Activated CD4-positive, alpha-beta memory T cell treated with anti-CD3 and anti-CD28 coated beads, Interleukin-2, amount 10 ng/mL, durations not matched to agents 7 days and 5 days (primary cell): Measurements from ENCODE around the gene BMERB1. TPM values are rescaled to one million over a fixed set of nuclear protein-coding genes. Genes with fewer than 3 reads are reported as not detected.
"Not testable (repeated sequence)": the region's sequence is repeated elsewhere in the genome, so short reads cannot be mapped to it uniquely, and the experiment has no call there.

Experiments used
- CTCF ChIA-PET: fragments of 350-600 bp; sonication (Branson Sonifier 250); formaldehyde crosslinking; loops from one replicate; lab custom pipeline; 2021; ENCODE audit warnings: antibody characterized with exemption, inconsistent platforms; lab: Charles Lee
- POLR2A ChIA-PET: fragments of 350-600 bp; sonication (Branson Sonifier 250); formaldehyde crosslinking; loops from one replicate; lab custom pipeline; 2021; ENCODE audit warnings: antibody characterized with exemption; lab: Charles Lee
- DNase-seq: peaks from one replicate; pipeline ENCODE4 v3.0.0-alpha.2; 2020
- H3K27ac Mint-ChIP-seq: one replicate; pipeline ENCODE4 v1.8.0; 2021; ENCODE audit warnings: mild to moderate bottlenecking, mixed read lengths
- H3K27me3 Mint-ChIP-seq: one replicate; pipeline ENCODE4 v1.8.0; 2021; ENCODE audit warnings: mixed read lengths
- H3K36me3 Mint-ChIP-seq: one replicate; pipeline ENCODE4 v1.8.0; 2021; ENCODE audit warnings: low read depth, mixed read lengths
- H3K4me1 Mint-ChIP-seq: one replicate; pipeline ENCODE4 v1.8.0; 2021; ENCODE audit warnings: mixed read lengths
- H3K4me3 Mint-ChIP-seq: one replicate; pipeline ENCODE4 v1.8.0; 2021; ENCODE audit warnings: mild to moderate bottlenecking, mixed read lengths
- H3K9me3 Mint-ChIP-seq: one replicate; pipeline ENCODE4 v1.8.0; 2021; ENCODE audit warnings: mixed read lengths
- total RNA-seq, 2 experiments: library from RNA; stranded (reverse); gene quantifications; one replicate each; pipeline ENCODE4 v1.2.3, GENCODE V29; 2021

The BMERB1 gene
- total RNA-seq, 2 experiments from 2014 or later: 4.7 to 6.4 TPM

DNA sequence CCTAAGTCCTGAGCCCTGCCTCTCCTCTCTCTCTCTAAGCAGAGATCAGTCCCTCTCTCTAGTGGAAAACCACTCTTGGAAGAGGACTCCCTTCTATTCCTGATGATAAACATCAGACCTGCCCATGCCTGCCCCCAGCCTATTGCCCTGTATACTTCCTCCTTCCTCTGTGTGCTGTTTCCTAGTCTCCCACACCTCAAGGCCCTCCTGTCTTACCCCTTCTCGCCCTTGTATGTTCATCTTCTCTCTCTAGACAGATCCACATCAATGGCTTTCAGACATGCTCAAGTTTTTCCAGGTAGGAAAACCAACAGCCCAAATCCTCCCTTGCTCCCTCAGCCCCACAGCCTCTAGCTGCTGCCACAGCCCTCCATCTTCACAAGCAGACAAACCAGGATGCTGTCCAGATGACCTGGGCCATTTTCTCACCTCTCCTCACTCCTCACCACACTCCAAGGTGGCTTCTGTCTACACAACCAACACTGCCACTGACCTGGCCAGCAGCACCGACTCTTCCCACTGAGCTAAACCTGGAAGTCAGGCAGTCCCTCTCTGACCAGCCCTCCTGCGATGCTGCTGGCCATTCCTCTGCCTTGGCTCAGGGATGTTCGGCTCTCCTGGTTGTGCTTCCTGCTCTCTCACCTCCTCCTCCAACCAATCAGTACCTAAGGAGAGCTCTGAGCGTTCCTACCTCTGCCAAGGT lies 172.3 kb downstream of the BMERB1 start:
- DNase-seq: no peak
- Mint-ChIP-seq H3K9me3 (no peaks in the 10 kb centered on the region), H3K4me1 (peaks cover 7% of the 10 kb centered on the region), H3K36me3 (peaks cover 82% of the 10 kb centered on the region), H3K27ac (peak overlapping the region; percentile 24), H3K4me3 (no peak overlapping the region), H3K27me3 (no peaks in the 10 kb centered on the region)
- POLR2A ChIA-PET: interaction anchor here (3.1 kb wide), 1 partner anchor 36 kb away, joined by 11 read pairs; the partner anchor contains the start of gene MARF1
- CTCF ChIA-PET: no interaction called here

DNA sequence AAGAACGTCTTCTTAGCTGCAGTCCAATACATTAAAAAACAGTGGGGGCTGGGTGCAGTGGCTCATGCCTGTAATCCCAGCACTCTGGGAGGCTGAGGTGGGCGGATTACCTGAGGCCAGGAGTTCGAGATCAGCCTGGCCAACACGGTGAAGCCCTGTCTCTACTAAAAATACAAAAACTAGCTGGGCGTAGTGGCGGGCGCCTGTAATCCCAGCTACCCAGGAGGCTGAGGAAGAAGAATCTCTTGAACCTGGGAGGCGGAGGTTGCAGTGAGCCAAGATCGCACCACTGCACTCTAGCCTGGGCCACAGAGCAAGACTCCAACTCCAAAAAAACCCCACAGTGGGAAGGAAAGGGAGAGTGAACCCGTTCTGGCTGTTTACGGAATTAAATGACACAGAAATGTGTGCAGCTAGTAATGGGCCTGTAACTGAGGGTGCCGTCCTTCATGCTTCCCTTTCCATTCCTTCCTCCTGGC lies 172.9 kb downstream of the BMERB1 start:
- H3K4me1 Mint-ChIP-seq, H3K4me3 Mint-ChIP-seq, H3K9me3 Mint-ChIP-seq, DNase-seq, H3K27me3 Mint-ChIP-seq, CTCF ChIA-PET: not testable (repeated sequence)
- peaks cover 79% of the 10 kb centered on the region for H3K36me3 Mint-ChIP-seq
- POLR2A ChIA-PET: interaction anchor here (3.1 kb wide), 1 partner anchor 36 kb away, joined by 11 read pairs; the partner anchor contains the start of gene MARF1
- peak overlapping the region; percentile 24 for H3K27ac Mint-ChIP-seq

GRCh38 chr16:15607700-15608396 lies 173.5 kb downstream of the BMERB1 start:
- DNase-seq: no peak
- no peak overlapping the region for H3K4me3 Mint-ChIP-seq
- H3K4me1 Mint-ChIP-seq: peaks cover 7% of the 10 kb centered on the region

DNA sequence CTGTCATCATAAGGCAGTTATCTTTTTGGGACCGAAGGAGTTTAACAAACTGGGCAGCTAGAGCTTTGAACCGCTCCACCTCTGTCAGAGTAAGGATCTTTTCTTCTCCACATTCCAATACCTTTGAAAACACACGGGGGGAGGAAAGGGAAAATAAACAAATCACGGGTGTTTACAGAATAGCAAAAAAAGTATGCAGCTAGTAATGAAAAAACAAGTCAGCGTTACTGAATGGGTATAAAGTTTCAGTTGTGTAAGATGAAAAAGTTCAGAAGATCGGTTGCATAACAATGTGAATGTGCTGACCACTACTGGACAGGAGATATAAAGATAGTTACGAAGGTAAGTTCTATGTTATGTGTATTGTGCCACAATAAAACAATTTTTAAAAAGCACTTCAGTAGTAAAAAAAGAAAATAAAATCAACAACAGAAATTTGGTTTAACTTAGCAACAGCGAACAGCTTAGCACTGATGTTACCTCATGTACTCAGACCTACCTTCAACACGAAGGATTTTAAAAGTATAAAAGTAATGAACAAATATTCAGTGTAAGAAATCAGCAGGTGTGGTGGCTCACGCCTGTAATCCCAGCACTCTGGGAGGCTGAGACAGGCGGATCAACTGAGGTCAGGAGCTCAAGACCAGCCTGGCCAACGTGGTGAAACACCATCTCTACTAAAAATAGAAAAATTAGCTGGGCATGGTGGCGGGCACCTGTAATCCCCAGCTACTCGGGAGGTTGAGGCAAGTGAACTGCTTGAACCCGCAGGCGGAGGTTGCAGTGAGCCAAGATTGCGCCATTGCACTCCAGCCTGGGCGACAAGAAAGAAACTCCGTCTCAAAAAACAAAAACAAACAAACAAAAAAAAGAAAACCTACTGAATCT lies 174.3 kb downstream of the BMERB1 start:
- ChIA-PET POLR2A (interaction anchor here (1.1 to 3.1 kb wide), 2 partner anchors 8 to 34 kb away, joined by 3 to 11 read pairs; partner anchors contain the start of gene MARF1), CTCF (no interaction called here)
- H3K27me3 Mint-ChIP-seq: no peaks in the 10 kb centered on the region
- H3K9me3 Mint-ChIP-seq: no peaks in the 10 kb centered on the region
- no peak for DNase-seq
- H3K36me3 Mint-ChIP-seq: peaks cover 78% of the 10 kb centered on the region
- H3K4me1 Mint-ChIP-seq: peaks cover 7% of the 10 kb centered on the region
- H3K4me3 Mint-ChIP-seq: no peak overlapping the region
- H3K27ac Mint-ChIP-seq: no peak overlapping the region

More at GRCh38 chr16:15607700-15608396, 173.5 kb downstream of the BMERB1 start:
- Mint-ChIP-seq H3K27ac (no peak overlapping the region), H3K9me3 (no peaks in the 10 kb centered on the region), H3K36me3 (peaks cover 80% of the 10 kb centered on the region), H3K27me3 (no peaks in the 10 kb centered on the region)
- ChIA-PET CTCF (no interaction called here), POLR2A (interaction anchor here (3.1 kb wide), 1 partner anchor 35 kb away, joined by 11 read pairs; the partner anchor contains the start of gene MARF1)

GRCh38 chr16:15609286-15609649 lies 174.9 kb downstream of the BMERB1 start:
- no peaks in the 10 kb centered on the region for H3K9me3 Mint-ChIP-seq
- peaks cover 78% of the 10 kb centered on the region for H3K36me3 Mint-ChIP-seq
- no peak overlapping the region for H3K4me3 Mint-ChIP-seq
- CTCF ChIA-PET: no interaction called here
- POLR2A ChIA-PET: interaction anchor here (1.1 kb wide), 1 partner anchor 8 kb away, joined by 3 read pairs; no protein-coding TSS in a partner anchor
- no peak overlapping the region for H3K27ac Mint-ChIP-seq
- H3K4me1 Mint-ChIP-seq: peaks cover 7% of the 10 kb centered on the region
- DNase-seq: no peak
- no peaks in the 10 kb centered on the region for H3K27me3 Mint-ChIP-seq

GRCh38 chr16:15610369-15610871 lies 176.0 kb downstream of the BMERB1 start:
- ChIA-PET CTCF (no interaction called here), POLR2A (interaction anchor here (0.7 kb wide), 1 partner anchor 32 kb away, joined by 3 read pairs; the partner anchor contains the start of gene MARF1)
- no peak for DNase-seq
- peaks cover 76% of the 10 kb centered on the region for H3K36me3 Mint-ChIP-seq
- H3K4me3 Mint-ChIP-seq: no peak overlapping the region
- H3K9me3 Mint-ChIP-seq: no peaks in the 10 kb centered on the region
- H3K27ac Mint-ChIP-seq: no peak overlapping the region
- H3K4me1 Mint-ChIP-seq: peaks cover 7% of the 10 kb centered on the region
- H3K27me3 Mint-ChIP-seq: no peaks in the 10 kb centered on the region

DNA sequence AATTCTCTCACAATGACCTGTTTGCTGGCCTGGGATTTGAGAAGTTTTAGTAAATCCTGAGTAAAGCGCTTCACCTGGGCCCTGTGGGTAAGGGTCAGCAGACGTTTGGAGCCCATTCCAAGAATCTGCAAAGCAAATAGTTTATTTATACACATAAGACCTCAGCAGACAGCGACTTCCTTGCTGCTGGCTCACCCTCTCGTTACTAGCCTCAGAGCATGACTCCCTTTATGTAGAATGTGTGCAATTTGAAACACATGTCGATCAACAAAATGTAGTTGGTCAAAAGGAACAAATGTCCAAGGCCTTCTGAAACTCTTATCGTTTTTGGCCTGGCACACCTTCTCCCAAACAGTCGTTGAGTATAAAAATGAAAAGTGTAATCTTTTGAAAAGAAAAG lies 177.2 kb downstream of the BMERB1 start:
- H3K36me3 Mint-ChIP-seq: peaks cover 75% of the 10 kb centered on the region
- POLR2A ChIA-PET: no interaction called here

GRCh38 chr16:15613676-15614075 lies 179.3 kb downstream of the BMERB1 start:
- ChIA-PET CTCF (interaction anchor here (1.1 to 1.3 kb wide), 2 partner anchors 10 to 186 kb away, joined by 3 read pairs; no protein-coding TSS in a partner anchor), POLR2A (interaction anchor here (1.4 kb wide), 1 partner anchor 9 kb away, joined by 4 read pairs; no protein-coding TSS in a partner anchor)
- H3K27ac Mint-ChIP-seq: no peak overlapping the region
- no peaks in the 10 kb centered on the region for H3K9me3 Mint-ChIP-seq
- peaks cover 7% of the 10 kb centered on the region for H3K4me1 Mint-ChIP-seq
- peaks cover 75% of the 10 kb centered on the region for H3K36me3 Mint-ChIP-seq
- H3K27me3 Mint-ChIP-seq: no peaks in the 10 kb centered on the region
- no peak for DNase-seq
- H3K4me3 Mint-ChIP-seq: no peak overlapping the region

More for the DNA sequence above, 177.2 kb downstream of the BMERB1 start:
- Mint-ChIP-seq H3K27ac (peak overlapping the region; percentile 8), H3K4me1 (peaks cover 7% of the 10 kb centered on the region), H3K4me3 (no peak overlapping the region), H3K9me3 (no peaks in the 10 kb centered on the region), H3K27me3 (no peaks in the 10 kb centered on the region)
- CTCF ChIA-PET: no interaction called here
- DNase-seq: no peak

DNA sequence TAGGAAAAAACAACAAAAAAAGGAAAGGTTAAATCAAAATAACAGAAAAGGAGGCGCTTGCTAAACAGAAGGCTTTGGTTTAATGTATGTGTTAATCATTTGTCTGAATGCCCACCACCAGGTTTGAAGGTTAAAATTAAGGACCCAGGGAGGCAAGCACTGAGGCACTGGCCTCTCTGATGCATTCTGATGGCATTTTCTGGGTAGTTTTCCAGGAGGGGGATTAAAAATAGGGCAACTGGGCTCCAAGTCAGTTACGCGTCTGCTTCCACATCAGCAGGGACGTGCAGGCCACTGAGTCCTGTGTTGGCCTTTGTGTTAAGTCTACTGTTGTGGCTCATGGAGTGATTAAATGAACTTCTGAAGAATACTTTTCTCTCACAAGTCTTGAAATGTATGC lies 181.6 kb downstream of the BMERB1 start:
- Mint-ChIP-seq H3K36me3 (peaks cover 77% of the 10 kb centered on the region), H3K4me3 (no peak overlapping the region), H3K9me3 (no peaks in the 10 kb centered on the region), H3K27ac (no peak overlapping the region), H3K4me1 (no peaks in the 10 kb centered on the region), H3K27me3 (no peaks in the 10 kb centered on the region)
- CTCF ChIA-PET: interaction anchor here (1.3 kb wide), 1 partner anchor 88 kb away, joined by 3 read pairs; no protein-coding TSS in a partner anchor
- no peak for DNase-seq
- POLR2A ChIA-PET: no interaction called here

GRCh38 chr16:15616475-15617165 lies 182.2 kb downstream of the BMERB1 start:
- Mint-ChIP-seq H3K36me3 (peaks cover 77% of the 10 kb centered on the region), H3K27me3 (no peaks in the 10 kb centered on the region), H3K27ac (no peak overlapping the region), H3K4me1 (no peaks in the 10 kb centered on the region), H3K4me3 (no peak overlapping the region), H3K9me3 (no peaks in the 10 kb centered on the region)
- no peak for DNase-seq
- POLR2A ChIA-PET: no interaction called here
- CTCF ChIA-PET: interaction anchor here (1.3 kb wide), 1 partner anchor 87 kb away, joined by 3 read pairs; no protein-coding TSS in a partner anchor

DNA sequence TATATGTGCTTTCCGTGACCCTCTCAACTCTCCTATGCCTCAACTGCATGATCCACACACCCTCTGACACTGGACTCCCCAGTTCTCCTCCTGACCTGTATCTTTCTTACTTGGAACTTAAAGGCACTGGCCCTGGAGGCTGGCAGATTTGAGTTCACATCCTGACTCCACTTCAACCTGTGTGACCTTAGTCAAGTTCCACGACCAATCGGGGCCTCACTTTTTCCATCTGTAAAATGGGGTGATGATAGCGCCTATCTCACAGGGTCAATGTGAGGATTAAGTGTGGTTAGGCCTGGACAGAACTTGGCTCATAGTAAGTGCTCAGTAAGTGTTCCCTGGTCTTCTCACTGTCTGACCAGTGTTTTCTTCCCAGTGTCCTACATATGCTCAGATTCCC lies 183.5 kb downstream of the BMERB1 start:
- no peak overlapping the region for H3K4me3 Mint-ChIP-seq
- POLR2A ChIA-PET: no interaction called here
- no peaks in the 10 kb centered on the region for H3K4me1 Mint-ChIP-seq
- no peak overlapping the region for H3K27ac Mint-ChIP-seq
- no peaks in the 10 kb centered on the region for H3K9me3 Mint-ChIP-seq
- H3K27me3 Mint-ChIP-seq: no peaks in the 10 kb centered on the region
- CTCF ChIA-PET: no interaction called here
- H3K36me3 Mint-ChIP-seq: peaks cover 79% of the 10 kb centered on the region
- DNase-seq: no peak

DNA sequence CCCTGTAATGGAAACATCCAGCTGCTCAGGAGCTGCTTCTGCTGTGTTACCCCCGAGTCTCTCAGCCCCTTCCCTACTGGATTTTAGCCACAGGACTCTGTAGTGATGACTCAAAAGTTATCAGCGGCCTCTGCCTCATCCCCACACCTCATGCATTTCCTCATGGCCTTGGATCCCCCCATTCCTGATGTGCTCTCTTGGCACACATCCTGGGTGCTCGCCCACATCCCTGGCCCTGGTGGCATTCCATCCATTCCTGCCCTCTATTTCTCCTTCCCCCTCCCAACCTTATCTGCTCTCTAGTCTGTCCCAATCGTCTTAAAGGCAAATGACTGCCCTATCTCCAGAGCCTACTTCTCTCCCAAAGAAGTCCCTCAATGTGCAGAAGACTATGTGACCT lies 184.0 kb downstream of the BMERB1 start:
- H3K4me1 Mint-ChIP-seq: no peaks in the 10 kb centered on the region
- no peaks in the 10 kb centered on the region for H3K9me3 Mint-ChIP-seq
- no peaks in the 10 kb centered on the region for H3K27me3 Mint-ChIP-seq
- H3K4me3 Mint-ChIP-seq: no peak overlapping the region
- POLR2A ChIA-PET: no interaction called here
- H3K27ac Mint-ChIP-seq: peak overlapping the region; percentile 1
- peaks cover 76% of the 10 kb centered on the region for H3K36me3 Mint-ChIP-seq
- DNase-seq: no peak
- CTCF ChIA-PET: no interaction called here
